SW480 (cell line): Measurements from ENCODE around the gene TESK1.
A peak's percentile ranks its signal among the peaks of the same experiment; 100 is the strongest.

Experiments
- DNase-seq: peaks from one replicate; pipeline ENCODE4 v3.0.0-alpha.2; 2016; ENCODE audit warnings: low spot score

The TESK1 gene, protein sequence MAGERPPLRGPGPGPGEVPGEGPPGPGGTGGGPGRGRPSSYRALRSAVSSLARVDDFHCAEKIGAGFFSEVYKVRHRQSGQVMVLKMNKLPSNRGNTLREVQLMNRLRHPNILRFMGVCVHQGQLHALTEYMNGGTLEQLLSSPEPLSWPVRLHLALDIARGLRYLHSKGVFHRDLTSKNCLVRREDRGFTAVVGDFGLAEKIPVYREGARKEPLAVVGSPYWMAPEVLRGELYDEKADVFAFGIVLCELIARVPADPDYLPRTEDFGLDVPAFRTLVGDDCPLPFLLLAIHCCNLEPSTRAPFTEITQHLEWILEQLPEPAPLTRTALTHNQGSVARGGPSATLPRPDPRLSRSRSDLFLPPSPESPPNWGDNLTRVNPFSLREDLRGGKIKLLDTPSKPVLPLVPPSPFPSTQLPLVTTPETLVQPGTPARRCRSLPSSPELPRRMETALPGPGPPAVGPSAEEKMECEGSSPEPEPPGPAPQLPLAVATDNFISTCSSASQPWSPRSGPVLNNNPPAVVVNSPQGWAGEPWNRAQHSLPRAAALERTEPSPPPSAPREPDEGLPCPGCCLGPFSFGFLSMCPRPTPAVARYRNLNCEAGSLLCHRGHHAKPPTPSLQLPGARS

DNA sequence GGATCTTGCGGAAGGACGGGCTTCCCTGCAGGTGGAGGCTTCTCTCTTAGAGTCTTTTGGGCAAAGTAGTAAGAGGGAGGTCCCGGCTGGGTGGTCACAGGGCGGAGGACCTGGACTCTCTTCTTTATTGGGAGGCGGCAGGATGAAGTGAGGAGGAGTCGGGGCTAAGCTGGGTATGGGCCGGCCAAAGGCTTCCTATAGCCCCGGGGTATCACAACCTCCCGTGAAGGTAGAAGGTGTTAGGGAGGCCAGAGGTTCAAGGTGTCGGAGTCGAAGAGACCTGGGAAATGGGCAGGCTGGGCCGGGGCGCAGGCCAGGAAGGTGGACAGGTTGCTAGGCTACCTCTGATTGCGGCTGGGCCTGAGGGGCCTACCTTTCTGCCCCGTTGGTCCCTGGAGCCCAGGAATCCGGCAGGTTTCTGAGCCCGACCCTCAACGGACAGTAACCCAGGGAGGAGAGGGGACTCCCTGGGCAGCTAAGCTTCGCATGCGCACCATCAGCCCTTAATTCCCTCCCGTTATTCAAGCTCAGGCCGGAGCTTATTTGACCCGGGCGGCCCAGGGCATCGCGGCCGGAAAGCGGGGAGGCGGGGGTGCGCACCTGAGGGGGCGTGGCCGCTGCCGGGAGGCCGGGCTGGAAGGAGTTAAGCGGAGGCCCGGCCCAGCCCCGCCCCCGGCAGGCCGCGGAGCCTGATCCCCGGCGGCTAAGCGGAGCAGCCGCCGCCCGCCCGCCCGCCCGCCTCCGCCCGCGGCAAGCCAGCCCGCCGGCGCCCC lies at the start of gene TESK1:
Gene TESK1 (plus strand): TSS at position 685 of the 773 bp plus-strand sequence. CDS start 358 bp downstream, outside the sequence.
- DNase-seq, result peak; percentile 83

DNA sequence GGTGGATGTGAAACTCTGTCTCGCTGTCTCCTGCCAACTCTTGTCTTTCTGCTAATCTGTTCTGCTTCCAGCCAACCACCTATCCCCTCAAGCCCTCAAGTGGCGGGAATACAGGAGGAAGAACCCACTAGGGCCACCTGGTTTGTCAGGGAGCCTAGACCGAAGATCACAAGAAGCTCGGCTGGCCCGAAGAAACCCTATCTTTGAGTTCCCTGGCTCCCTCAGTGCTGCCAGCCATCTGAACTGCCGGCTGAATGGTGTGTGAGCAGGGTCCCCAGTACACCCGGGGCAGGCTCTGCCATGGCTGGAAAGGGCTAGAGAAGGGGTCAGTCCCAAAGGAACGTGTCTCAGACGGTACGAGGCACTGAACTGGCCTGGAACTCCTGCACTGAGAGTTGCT lies 49.2 kb upstream of the TESK1 start:
- no peak for DNase-seq

DNA sequence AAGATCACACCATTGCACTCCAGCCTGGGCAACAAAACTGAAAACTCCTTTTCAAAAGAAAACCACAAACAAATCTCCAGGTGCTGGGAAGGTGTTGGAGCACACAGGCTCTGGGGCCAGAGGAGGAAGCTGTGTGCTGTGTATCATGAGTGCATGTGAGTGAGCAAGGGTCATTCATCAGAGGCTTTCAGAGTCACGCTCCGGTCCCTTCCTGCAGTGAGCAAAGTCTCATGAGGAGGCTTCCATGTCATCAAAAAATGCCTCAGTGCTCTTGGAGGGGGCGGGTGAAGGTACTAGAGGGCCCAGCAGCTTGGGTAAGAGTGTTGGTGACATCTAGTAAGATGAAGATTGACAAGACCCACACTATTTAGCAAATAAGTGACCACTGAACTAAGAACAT lies 48.3 kb upstream of the TESK1 start:
- no peak for DNase-seq

DNA sequence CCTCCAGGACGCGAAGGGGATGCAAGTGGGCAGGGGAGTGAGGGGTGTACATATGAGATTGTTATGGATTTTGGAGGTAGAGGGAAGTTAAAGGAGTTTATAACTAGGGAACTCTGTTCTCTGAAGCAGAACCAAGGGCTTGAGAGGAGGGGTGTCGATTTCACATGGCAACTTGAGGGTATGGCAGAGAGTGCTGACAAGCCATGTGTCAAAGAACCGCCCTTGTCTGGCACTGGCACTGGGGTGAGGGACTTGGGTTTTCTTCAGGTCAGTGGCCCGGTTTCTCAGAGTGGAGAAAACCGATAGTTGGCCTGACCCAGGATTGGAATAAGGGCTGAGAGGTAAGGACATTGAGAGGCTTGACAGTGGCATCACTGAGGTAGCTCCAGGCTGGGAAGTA lies 47.7 kb upstream of the TESK1 start:
- DNase-seq, result no peak

DNA sequence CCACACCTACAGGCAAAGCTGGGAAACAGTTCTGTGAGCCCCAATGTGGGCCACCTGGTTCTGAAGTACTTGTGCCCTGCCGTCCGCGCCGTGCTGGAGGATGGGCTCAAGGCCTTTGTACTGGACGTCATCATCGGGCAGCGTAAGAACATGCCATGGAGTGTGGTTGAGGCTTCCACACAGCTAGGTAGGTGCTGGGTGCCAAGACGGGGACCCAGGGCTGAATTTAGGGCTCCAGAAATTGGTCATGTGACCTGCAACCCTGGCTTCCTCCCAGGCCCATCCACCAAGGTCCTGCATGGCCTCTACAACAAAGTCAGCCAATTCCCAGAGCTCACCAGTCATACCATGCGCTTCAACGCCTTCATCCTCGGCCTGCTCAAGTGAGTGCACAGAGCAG lies 46.9 kb upstream of the TESK1 start:
- no peak for DNase-seq

DNA sequence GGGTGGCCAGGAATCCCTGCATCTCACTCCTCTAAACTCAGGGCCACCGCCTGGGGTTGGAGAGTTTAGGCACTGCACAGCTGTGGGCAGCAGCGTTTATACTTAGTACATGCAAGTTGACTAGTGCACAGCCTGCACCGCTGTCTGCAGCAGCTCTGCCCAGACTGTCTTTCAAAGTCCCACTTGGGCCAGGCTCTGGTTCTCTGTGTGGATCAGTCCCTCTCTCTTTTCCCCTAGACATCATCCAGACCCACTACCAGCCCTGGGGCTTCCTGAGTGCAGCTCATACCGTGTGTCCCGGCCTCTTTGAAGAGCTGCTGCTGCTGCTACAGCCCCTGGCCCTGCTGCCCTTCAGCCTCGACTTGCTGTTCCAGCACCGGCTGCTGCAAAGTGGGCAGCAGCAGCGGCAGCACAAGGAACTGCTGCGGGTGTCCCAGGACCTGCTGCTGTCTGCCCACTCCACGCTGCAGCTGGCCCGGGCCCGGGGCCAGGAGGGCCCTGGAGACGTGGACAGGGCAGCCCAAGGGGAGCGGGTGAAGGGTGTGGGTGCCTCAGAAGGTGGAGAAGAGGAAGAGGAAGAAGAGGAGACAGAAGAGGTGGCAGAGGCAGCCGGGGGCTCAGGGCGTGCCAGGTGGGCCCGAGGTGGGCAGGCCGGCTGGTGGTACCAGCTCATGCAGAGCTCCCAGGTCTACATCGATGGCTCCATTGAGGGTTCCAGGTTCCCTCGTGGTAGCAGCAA lies 45.1 kb upstream of the TESK1 start:
- DNase-seq, result no peak

DNA sequence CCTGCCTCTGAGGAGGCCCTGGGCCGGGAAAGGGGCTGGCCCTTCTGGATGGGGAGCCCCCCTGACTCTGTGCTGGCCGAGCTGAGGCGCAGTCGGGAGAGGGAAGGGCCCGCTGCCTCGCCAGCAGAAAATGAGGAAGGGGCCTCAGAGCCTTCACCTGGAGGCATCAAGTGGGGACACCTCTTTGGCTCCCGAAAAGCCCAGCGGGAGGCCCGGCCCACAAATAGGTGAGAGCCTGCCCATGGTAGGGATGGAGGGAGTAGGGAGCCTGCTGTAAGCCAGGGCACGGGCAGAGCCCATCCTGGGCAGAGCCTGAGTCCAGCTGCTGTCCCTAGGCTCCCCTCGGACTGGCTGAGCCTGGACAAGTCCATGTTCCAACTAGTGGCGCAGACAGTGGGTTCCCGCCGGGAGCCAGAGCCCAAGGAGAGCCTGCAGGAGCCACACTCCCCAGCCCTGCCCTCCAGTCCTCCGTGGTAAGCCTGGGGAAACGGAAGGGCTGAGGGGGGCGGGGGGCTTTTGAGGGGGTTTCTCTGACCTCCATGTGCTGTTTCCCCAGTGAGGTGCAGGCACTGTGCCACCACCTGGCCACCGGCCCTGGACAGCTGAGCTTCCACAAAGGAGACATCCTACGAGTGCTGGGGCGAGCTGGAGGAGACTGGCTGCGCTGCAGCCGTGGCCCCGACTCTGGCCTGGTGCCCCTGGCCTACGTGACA lies 44.3 kb upstream of the TESK1 start:
- DNase-seq, result no peak

DNA sequence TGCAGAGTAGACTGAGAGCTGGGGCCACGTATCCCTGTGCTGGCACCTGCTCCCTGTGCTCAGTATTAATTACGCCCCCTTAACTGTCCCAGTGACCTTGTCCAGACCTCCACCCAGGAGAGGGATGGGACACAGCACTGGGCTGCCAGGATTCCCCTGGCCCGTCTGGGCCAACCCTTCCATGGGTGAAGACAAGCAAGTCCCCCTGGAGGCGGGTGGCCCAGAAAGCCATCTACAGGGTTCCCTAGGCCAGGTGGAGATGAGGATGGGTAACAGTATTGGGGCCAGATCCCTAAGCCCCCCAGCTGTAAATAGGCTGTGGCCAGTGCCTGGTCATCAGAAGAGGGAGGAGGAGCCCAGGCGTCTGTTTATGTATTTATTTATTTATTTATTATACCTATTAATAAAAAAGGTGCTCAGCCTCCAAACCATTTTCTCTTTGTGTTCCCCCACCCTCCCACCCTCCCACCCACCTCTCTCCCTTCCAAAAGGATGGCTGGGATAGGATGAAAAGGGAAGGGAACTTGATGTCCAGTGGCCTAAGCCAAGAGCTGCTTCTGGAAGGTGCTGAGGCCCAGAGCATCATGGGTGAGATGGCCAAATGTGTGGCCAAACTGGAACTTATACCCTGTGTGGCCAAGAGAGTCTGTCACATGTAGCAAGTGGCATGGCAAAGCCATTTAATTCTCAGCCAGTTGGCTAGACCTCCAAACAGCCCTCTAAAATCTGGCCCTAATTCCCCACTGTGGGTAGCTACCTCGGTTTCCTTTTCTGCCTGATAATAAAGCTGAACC lies 43.4 kb upstream of the TESK1 start:
- DNase-seq, result no peak

DNA sequence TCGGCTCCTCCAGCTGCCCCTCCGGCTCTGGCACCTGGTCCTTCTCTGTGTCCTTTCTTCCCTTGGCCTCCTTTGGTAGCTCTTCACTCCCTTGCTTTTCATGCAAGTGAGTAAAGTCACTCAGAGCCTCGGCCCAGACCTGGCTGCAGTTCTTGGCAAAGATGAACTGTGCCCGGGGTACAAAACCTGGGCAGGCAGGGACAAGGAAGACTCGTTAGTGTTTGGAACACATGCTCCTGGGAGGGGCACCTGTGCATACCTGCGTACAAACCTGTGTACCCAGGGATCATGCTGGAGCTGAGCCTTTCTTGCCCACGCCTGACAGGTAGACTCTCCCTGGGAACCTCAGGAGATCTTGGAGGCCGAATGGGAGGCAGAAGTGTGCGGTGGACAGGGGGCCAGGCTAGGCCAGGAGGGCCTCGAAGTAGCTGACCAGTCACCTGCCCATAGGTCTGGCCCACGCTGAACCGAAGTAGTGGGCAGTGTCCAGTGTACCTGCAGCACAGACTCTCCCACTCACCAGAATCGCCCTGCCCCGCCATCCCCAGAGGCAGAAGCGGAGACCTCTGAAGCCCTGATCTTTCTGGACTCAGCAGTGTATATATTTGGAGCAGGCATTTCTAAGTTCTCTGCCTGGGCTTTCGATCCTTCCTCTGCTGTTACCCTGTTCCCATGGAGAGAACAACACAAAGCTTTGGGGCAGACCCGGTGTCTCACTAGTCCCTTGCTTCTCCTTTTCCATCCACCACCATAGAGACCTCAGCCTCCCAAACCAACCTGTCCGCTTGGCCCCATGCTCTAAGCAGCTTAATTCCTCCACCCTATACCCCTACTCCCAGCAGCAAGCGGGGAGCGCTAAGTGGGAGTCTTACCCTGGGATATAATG lies 41.9 kb upstream of the TESK1 start:
- no peak for DNase-seq

DNA sequence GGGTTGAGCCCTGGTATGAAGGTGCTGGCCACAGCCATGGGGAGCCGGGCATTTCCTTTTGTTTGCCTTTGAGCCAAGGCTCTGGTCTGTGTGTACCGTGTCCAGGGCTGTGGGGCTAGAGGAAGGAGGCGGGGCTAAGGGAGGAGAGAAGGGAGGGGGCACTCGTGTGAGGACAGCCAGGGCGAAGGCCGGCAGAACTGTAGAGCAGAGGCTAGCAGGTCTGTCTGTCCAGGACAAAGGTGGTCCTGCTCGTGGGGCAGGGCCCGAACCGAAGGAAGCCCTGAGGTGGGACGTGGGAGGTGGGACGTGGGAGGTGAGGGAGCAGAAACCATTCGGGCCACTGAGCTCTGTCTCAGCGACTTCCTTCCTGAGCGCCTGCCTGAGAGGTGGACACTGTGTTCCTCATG lies 41.3 kb upstream of the TESK1 start:
- DNase-seq, result no peak

DNA sequence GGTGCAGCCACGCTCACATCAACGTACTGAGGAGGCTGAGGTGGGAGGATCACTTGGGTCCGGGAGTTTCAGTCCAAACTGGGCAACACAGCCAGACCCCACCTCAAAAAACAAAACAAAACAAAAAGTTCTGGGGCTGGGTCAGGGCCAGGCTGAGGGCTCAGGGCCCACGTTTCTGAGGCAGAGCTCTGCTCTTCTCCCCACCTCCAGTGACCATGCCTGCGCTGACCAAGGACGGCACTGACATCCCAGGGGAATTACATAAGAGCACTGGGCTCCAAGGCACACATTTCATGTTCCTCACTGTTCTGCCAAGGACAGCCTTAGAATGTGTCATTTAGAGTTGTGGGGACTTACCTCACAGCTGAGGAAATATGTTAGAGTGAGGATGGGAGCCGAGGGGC lies 40.4 kb upstream of the TESK1 start:
- no peak for DNase-seq

DNA sequence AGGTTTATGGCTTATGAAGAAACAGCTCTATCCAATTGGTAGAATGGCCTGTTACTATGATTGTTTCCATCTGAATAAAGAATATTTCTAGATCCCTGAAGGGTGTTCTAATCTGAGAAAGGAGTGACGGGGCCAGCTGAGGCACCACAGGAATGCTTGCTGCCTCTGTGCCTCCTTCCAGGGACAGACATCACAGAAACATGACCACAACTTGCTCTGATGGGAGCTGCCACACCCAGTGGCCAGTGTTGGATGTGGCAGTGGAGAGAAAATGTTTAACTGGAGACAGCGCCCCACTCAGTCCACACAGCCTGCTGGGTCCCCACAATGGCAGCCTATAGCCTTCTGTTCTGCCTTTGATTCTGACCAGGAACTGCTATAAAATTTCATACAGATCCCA lies 38.6 kb upstream of the TESK1 start:
- peak; percentile 65 for DNase-seq

DNA sequence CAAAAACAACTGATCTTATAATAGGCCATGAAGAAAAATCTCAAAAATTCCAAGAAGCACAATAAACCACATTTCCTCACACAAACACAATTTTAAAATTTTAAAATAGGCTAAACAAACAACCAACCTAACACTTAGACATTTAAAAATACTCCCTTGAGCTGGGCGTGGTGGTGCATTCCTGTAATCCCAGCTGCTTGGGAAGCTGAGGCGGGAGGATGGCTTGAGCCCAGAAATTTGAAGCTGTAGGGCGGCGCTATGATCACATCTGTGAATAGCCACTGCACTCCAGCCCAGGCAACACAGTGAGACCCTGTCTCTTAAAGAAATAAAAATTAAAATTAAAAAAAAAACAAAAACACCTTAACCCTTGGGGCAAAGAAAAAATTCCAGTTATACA lies 36.9 kb upstream of the TESK1 start:
- DNase-seq, result no peak

DNA sequence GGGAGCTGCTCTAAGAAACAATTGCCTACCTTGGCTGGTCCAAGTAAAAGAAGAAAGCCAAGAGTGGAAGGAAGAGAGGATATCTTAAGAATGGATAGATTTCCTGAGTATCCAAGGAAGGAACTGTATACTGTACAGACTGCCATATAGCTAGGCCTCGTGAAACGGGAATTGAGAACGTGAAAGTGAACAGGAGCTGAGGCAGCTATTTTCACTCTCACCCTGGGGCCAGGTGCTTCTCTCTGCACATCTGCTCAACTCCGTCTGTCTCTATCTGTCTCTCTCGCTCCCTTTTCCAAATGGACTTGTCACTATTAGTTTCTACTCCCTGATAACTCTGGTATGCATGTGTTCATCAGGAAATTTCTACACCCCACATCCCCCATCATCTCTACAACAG lies 35.9 kb upstream of the TESK1 start:
- DNase-seq, result no peak

DNA sequence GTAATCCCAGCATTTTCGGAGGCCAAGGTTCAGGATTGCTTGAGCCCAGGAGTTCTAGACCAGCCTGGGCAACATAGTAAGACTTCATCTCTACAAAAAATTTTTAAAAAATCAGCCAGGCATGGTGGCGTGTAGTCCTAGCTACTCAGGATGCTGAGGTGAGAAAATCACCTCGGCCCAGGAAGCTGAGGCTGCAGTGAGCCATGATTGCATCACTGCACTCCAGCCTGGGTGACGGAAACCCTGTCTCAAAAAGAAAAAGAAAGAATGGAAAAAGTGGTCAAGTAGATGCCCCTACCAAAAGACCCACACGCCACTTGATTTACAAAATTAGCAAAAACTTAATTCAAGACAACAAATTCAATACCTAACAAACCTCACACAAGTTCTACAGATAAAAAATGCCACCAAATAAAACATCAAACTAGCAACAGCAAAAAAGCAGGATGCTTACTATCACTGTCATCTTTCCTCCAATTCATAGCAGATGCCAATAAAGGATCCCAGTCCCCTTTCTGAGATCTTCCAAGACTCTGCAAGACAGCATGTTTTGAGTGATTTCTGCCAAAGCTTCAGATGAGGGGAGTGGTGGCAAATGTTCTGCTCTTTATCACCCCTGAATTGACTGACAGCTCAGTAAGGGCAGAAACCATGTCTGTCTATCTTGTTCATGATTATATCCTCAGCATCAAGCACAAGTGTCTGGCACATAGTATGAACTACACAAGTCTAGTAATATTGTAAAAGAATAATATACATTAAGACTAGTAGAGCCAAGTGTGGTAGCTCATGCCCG lies 34.2 kb upstream of the TESK1 start:
- DNase-seq, result no peak

DNA sequence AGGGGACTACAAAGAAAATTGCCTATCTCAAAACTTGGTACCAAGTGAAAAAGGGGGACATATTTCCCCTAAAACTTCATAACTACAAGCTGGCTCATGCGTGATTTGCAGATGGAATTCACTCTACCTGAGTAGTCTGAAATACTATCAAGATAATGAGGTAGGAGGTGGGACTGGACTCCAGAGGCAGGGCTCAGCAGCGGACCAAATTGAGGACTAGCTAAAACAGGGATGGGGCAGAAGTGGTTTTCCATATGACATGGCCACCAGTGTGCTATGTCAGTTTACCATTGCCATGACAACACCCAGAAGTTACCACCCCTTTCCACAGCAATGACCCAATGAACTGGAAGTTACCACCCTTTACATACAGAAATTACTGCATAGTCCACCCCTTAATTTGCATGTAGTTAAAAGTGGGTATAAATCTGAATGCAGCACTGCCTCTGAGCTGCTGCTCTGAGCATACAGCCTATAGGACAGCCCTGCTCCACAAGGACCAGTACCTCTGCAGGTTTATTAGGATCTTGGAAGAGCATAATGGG lies 30.4 kb upstream of the TESK1 start:
- no peak for DNase-seq

DNA sequence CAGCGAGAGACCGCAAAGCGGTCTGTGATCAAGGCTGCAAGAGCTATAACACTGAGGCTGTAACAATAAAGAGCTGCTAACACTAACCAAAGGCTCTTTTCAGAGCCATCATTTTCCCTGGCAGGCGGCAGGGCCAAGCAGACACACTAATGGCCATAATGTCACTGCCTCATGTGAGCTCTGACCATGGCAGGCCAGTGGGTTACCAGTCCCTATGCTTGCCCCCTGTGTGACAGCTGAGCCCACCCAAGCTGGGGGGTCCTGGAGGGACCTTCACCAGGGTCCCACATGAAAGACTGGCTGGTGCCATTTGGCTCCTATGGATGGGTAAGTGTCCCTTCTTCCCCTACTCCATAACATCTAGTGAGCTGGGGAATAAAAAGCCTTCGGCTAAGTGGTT lies 29.6 kb upstream of the TESK1 start:
- DNase-seq, result no peak

DNA sequence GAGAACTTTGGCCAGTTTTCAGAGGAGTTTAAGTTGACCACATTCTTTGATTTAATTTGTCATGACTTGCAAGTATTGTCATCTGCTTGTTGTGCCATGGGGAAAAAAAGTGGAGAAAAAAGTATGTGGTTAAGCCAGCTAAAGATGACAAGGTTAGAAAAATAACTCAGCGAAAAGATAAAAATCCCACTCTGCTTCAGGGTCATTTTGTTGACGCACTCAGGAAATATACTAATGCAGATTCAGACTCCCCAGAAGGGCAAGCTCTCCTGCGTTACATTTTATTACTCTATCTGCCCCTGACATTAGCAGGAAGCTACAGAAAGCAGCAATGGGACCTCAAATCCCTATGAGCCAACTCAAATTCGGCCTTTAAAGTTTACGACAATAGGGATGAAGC lies 27.6 kb upstream of the TESK1 start:
- DNase-seq, result no peak

DNA sequence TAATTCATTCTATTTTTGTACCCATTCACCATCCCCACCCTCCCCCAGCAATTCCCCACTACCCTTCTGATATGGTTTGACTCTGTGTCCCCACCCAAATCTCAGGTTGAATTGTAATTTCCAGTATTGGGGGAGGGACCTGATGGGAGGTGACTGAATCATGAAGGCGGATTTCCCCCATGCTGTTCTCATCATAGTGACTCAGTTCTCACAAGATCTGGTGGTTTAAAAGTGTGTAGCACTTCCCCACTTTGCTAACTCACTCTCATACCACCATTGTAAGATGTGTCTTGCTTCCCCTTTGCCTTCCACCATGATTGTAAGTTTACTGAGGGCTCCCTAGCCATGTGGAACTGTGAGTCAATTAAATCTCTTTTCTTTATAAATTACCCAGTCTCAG lies 25.9 kb upstream of the TESK1 start:
- DNase-seq, result no peak
